A673 (cell line): Measurements from ENCODE around the gene MST1R.

ENCODE experiments used
- CTCF ChIP-seq: fragments of 300-800, 200-600 bp; sonication (generic); conservative IDR thresholded peaks from 2 replicates; pipeline ENCODE4 v1.5.1; 2017; ENCODE audit warnings: low read depth, mild to moderate bottlenecking, antibody characterized with exemption, low read length, moderate library complexity, mixed read lengths
- EZH2 ChIP-seq: fragments of 200-600 bp; sonication (generic); IDR thresholded peaks from 2 replicates; pipeline ENCODE4 v1.6.1; 2017; ENCODE audit warnings: borderline replicate concordance, low read depth, mild to moderate bottlenecking, mixed read lengths, antibody characterized with exemption, low read length; ENCODE audit not compliant: poor library complexity, severe bottlenecking

GRCh38 chr3:49859576-49860305, 43.9 kb downstream of the MST1R start:
- TF ChIP-seq EZH2 (no peak), CTCF (no peak)
